GM23338 (cell line): Measurements from ENCODE around the gene NFAT5.

Source experiments
- CREB1 ChIP-seq: fragments of 250-450 bp; sonication (Bioruptor Pico); IDR thresholded peaks from 2 replicates; pipeline ENCODE4 v1.5.0; 2020; ENCODE audit warnings: low read depth, mild to moderate bottlenecking, moderate library complexity
- EZH2 ChIP-seq: fragments of 200-600 bp; sonication (generic); IDR thresholded peaks from one replicate; pipeline ENCODE4 v1.8.0; 2017; ENCODE audit warnings: antibody characterized with exemption, mild to moderate bottlenecking, low read depth; ENCODE audit not compliant: unreplicated experiment
- EZH2phosphoT487 ChIP-seq: fragments of 200-600 bp; sonication (generic); IDR thresholded peaks from one replicate; pipeline ENCODE4 v1.8.1; 2018; ENCODE audit warnings: antibody characterized with exemption; ENCODE audit not compliant: unreplicated experiment
- POLR2AphosphoS5 ChIP-seq: IDR thresholded peaks from 2 replicates; pipeline ENCODE4 v1.6.1; 2016; ENCODE audit warnings: antibody characterized with exemption, low read depth
- STAT1 ChIP-seq: IDR thresholded peaks from one replicate; pipeline ENCODE4 v1.6.1; 2016; ENCODE audit warnings: antibody characterized with exemption; ENCODE audit not compliant: unreplicated experiment
- ZNF331 ChIP-seq: fragments of 250-450 bp; sonication (Bioruptor Pico); IDR thresholded peaks from 2 replicates; pipeline ENCODE4 v1.5.0; 2020; ENCODE audit warnings: low read depth, mild to moderate bottlenecking, moderate library complexity
- TF ChIP-seq, protein P1 (sequence below), 2 experiments: fragments of 200-600 bp in 1 of 2; sonication (generic) in 1 of 2; conservative IDR thresholded peaks; 2 replicates each; pipeline versions ENCODE4 v1.5.1 to v1.6.1; 2016 to 2017; ENCODE audit warnings: antibody characterized with exemption in 2 of 2, low read depth in 2 of 2, mild to moderate bottlenecking in 2 of 2, moderate library complexity in 1 of 2

DNA sequence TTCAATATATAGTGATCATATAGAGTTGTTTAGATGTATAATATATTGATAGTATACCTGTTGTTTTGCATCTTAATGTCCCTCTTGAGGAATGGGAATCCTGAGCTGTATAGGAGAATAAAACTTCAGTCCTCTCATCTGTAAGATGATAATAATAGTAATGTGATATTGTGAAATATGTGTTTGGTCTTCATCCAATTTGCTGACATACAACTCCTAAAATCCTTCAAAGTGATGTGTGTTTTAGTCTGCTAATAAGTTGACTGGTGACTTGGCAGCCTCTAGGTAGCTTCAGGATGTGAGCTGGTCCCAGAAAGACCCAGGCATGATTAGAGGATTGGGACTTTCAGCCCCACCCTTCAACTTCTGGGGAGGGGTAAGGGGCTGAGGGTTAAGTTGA, 22.8 kb upstream of the NFAT5 start:
- TF ChIP-seq POLR2AphosphoS5, result no peak
- TF ChIP-seq, protein P1, sequence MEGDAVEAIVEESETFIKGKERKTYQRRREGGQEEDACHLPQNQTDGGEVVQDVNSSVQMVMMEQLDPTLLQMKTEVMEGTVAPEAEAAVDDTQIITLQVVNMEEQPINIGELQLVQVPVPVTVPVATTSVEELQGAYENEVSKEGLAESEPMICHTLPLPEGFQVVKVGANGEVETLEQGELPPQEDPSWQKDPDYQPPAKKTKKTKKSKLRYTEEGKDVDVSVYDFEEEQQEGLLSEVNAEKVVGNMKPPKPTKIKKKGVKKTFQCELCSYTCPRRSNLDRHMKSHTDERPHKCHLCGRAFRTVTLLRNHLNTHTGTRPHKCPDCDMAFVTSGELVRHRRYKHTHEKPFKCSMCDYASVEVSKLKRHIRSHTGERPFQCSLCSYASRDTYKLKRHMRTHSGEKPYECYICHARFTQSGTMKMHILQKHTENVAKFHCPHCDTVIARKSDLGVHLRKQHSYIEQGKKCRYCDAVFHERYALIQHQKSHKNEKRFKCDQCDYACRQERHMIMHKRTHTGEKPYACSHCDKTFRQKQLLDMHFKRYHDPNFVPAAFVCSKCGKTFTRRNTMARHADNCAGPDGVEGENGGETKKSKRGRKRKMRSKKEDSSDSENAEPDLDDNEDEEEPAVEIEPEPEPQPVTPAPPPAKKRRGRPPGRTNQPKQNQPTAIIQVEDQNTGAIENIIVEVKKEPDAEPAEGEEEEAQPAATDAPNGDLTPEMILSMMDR (conservative IDR thresholded peaks at IDR 0.05; ENCODE audit: low read depth in 2 of 2), result no peak
- no peak for TF ChIP-seq EZH2phosphoT487
- TF ChIP-seq EZH2, result no peak
- no peak for TF ChIP-seq CREB1
- no peak for TF ChIP-seq ZNF331 (CRISPR knock-in tag)
- no peak for TF ChIP-seq STAT1
